ENCODE measurements around the gene ICA1. TPM values are rescaled to one million over a fixed set of nuclear protein-coding genes. Genes with fewer than 3 reads are reported as not detected.
"Not testable (repeated sequence)": the region's sequence is repeated elsewhere in the genome, so short reads cannot be mapped to it uniquely, and the experiment has no call there.

ICA1 gene
- total and polyA plus RNA-seq, 8 donors, result 19.1 to 458 (median 77.4) TPM

DNA sequence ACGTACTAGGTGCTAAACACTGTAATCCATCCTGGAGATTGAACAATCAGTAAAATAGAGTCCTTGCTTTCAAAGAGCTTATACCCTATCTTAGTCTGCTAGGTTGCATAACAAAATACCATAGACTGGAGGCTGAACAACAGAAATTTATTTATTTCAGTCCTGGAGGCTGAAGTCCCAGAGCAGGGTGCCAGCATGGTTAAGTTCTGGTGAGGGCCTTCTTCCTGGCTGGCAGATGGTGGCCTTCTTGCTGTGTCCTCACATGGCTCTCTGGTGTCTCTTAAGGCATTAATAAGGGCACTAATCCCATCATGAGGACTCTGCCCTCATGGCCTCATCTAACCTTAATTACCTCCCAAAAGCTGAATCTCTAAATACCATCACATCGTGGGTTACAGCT, 43.1 kb upstream of the ICA1 start:
- no peak for TF ChIP-seq POLR2AphosphoS5 (IDR thresholded peaks at IDR 0.05)
- TF ChIP-seq EP300 (IDR thresholded peaks at IDR 0.05), result no peak
- TF ChIP-seq POLR2A (IDR thresholded peaks at IDR 0.05), result no peak
- TF ChIP-seq, protein P1, sequence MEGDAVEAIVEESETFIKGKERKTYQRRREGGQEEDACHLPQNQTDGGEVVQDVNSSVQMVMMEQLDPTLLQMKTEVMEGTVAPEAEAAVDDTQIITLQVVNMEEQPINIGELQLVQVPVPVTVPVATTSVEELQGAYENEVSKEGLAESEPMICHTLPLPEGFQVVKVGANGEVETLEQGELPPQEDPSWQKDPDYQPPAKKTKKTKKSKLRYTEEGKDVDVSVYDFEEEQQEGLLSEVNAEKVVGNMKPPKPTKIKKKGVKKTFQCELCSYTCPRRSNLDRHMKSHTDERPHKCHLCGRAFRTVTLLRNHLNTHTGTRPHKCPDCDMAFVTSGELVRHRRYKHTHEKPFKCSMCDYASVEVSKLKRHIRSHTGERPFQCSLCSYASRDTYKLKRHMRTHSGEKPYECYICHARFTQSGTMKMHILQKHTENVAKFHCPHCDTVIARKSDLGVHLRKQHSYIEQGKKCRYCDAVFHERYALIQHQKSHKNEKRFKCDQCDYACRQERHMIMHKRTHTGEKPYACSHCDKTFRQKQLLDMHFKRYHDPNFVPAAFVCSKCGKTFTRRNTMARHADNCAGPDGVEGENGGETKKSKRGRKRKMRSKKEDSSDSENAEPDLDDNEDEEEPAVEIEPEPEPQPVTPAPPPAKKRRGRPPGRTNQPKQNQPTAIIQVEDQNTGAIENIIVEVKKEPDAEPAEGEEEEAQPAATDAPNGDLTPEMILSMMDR (IDR thresholded peaks at IDR 0.05), result no peak
- H3K27ac ChIP-seq, result no peak overlapping the region
- WGBS, 5 donors, result 43 to 74% (median 65%) methylated on average over 1 to 2 of the region's 2 CpGs
- intact Hi-C loops (cut with DNase I; ENCODE audit: low total_unique reads), result no loop called here
- H3K36me3 ChIP-seq, result no peaks in the 10 kb centered on the region
- H3K4me3 ChIP-seq, result no peak overlapping the region
- DNase-seq, result no peak
- H3K4me1 ChIP-seq, result no peaks in the 10 kb centered on the region
- H3K9me3 ChIP-seq, result no peaks in the 10 kb centered on the region
- H3K27me3 ChIP-seq, result no peaks in the 10 kb centered on the region

DNA sequence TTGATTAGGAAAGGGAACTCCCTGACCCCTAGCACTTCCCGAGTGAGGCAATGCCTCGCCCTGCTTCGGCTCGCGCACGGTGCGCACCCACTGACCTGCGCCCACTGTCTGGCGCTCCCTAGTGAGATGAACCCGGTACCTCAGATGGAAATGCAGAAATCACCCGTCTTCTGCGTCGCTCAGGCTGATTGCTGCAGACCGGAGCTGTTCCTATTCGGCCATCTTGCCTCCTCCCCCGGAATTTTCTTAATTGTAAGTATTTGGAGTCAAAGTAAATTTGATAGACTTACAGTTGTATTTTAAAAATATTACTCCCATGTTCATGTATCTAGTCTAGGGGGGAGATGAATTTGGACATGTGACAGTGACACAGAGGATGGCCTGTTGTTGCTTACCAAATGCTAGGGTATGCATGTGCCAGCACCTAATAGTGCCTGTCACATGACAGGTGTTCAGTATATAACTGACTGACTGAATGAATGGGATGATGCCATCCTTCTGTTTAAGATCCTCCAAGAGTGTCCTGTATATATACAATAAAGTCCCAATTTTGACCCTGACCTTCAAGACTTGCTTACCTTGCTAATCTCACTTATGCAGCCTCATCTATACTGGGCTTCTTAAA, 42.0 kb upstream of the ICA1 start:
- TF ChIP-seq, protein P1 (IDR thresholded peaks at IDR 0.05), result no peak
- no peak for TF ChIP-seq POLR2AphosphoS5 (IDR thresholded peaks at IDR 0.05)
- TF ChIP-seq POLR2A (IDR thresholded peaks at IDR 0.05), result no peak
- TF ChIP-seq EP300 (IDR thresholded peaks at IDR 0.05), result no peak
- H3K36me3 ChIP-seq, result no peaks in the 10 kb centered on the region
- intact Hi-C loops (cut with DNase I; ENCODE audit: low total_unique reads), result no loop called here
- no peak overlapping the region for H3K4me3 ChIP-seq
- no peaks in the 10 kb centered on the region for H3K9me3 ChIP-seq
- no peaks in the 10 kb centered on the region for H3K27me3 ChIP-seq
- no peak overlapping the region for H3K27ac ChIP-seq
- 89 to 98% (median 95%) methylated on average over 7 to 16 of the region's 16 CpGs for WGBS, 5 donors
- no peak for DNase-seq
- H3K4me1 ChIP-seq, result no peaks in the 10 kb centered on the region

DNA sequence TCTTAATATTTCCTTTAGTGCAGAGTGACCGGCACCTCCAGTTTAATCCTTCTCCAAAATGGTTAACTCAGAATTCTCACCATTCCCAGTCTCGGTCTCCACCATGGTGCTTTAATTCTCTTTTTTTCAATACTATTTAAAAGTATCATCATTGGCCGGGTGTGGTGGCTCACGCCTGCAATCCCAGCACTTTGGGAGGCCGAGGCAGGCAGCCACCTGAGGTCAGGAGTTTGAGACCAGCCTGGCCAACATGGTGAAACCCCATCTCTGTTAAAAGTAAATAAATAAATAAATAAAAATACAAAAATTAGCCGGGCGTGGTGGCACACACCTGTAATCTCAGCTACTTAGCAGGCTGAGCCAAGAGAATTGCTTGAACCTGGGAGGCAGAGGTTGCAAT, 35.1 kb upstream of the ICA1 start:
- H3K36me3 ChIP-seq; H3K4me1 ChIP-seq; H3K9me3 ChIP-seq; H3K27me3 ChIP-seq; DNase-seq; intact Hi-C loops (cut with DNase I; ENCODE audit: low total_unique reads); H3K4me3 ChIP-seq; H3K27ac ChIP-seq: not testable (repeated sequence)
- 90 to 96% (median 94%) methylated on average over 7 of the region's 7 CpGs for WGBS, 5 donors

DNA sequence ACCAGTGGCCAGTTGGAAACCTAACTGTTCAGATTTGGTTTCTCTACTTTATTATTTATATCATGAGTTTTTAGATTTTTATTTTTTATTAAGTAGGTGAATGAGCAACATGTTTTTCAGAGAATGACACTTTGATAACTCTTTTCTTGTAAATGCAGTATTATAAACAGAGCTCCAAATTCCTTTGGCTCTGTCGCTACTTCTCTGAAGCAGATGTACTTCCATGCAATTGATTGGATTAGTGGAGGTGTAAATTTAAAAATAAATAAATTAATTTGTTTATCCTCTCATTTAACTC, 34.3 kb upstream of the ICA1 start:
- Histone ChIP-seq H3K9me3 (no peaks in the 10 kb centered on the region), H3K27ac (no peak overlapping the region), H3K36me3 (no peaks in the 10 kb centered on the region), H3K27me3 (no peaks in the 10 kb centered on the region), H3K4me3 (no peak overlapping the region), H3K4me1 (peaks cover 0 to 8% (median 4%) of the 10 kb centered on the region in 4 donors)
- intact Hi-C loops (cut with DNase I; ENCODE audit: low total_unique reads), result no loop called here
- 88 to 94% (median 92%) methylated on average over 1 of the region's 1 CpG for WGBS, 5 donors
- TF ChIP-seq POLR2A (IDR thresholded peaks at IDR 0.05), result no peak
- no peak for TF ChIP-seq EP300 (IDR thresholded peaks at IDR 0.05)
- no peak for TF ChIP-seq POLR2AphosphoS5 (IDR thresholded peaks at IDR 0.05)
- TF ChIP-seq, protein P1 (IDR thresholded peaks at IDR 0.05), result no peak
- no peak for DNase-seq

DNA sequence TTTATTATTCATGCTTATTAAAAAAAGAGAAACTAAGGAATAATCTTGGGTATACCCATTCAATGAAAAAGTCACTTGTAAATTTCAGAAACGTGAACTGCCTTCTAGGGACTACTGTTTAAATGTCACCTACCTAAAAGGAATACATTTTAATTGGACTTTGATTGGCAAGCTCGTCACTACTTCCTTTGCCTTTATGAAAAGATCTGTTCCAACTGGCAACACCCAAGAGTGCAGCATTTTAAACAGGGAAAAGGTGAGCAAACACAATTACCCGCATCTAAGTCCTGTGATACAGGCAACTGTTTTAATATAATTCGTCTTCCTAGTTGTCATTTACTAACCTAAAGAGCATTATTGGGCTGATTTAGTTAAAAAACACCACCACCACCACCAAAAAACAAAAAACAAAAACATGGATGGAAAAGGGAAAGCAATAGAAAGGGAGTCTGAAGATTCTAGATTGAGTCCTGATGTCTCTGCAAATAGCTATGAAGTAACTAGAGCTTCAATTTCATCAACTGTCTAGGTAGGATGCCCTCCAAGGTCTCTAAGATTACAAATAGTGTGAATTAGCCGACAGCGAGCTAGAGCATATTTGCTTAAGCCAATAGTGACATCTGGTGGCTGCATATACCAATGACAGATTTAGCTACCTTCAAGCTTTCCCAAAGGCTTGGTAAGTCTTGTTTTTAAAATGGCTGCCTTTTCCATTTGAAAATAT, 33.8 kb upstream of the ICA1 start:
- Histone ChIP-seq H3K4me1 (peaks cover 0 to 9% (median 5%) of the 10 kb centered on the region in 4 donors), H3K27me3 (no peaks in the 10 kb centered on the region), H3K4me3 (no peak overlapping the region), H3K36me3 (no peaks in the 10 kb centered on the region), H3K9me3 (no peaks in the 10 kb centered on the region), H3K27ac (no peak overlapping the region)
- intact Hi-C loops (cut with DNase I; ENCODE audit: low total_unique reads), result no loop called here
- DNase-seq, result peak; percentile 30 to 94
- TF ChIP-seq POLR2AphosphoS5 (IDR thresholded peaks at IDR 0.05) (peak in 1 of 3 donors; percentile 68), EP300 (IDR thresholded peaks at IDR 0.05) (no peak)
- TF ChIP-seq, protein P1 (IDR thresholded peaks at IDR 0.05), result peak in 5 of 7 experiments; percentile 50 to 92 (median 70)
- WGBS, 5 donors, result 17 to 33% (median 27%) methylated on average over 6 of the region's 6 CpGs

Data from stomach (tissue), 9 donors.